HepG2 (cell line): ENCODE measurements around the gene PXMP4. TPM values are rescaled to one million over a fixed set of nuclear protein-coding genes. Genes with fewer than 3 reads are reported as not detected.
A peak's percentile ranks its signal among the peaks of the same experiment; 100 is the strongest.

ENCODE experiments used
- ASH2L ChIP-seq: fragments of 300-600, 200-600 bp; sonication (generic); IDR thresholded peaks from 2 replicates; pipeline ENCODE4 v1.7.0; 2017; ENCODE audit warnings: low read depth, mild to moderate bottlenecking, moderate library complexity, mixed read lengths, low read length; ENCODE audit not compliant: insufficient read length
- CBX2 ChIP-seq, 2 experiments: fragments of 200-600 bp in 1 of 2; sonication (generic); formaldehyde crosslinking in 1 of 2; IDR thresholded peaks; 2 replicates each; pipeline versions ENCODE4 v1.7.0 to v1.8.1; 2018 to 2022; ENCODE audit warnings: low read depth in 2 of 2, low read length in 1 of 2, mild to moderate bottlenecking in 1 of 2, missing genetic modification reagents in 1 of 2
- CSRNP1 ChIP-seq: sonication (generic); formaldehyde crosslinking; IDR thresholded peaks from 2 replicates; pipeline ENCODE4 v1.8.1; 2023; ENCODE audit warnings: mild to moderate bottlenecking, missing genetic modification reagents
- MTA1 ChIP-seq: sonication (generic); formaldehyde crosslinking; IDR thresholded peaks from 2 replicates; pipeline ENCODE4 v1.4.0; 2020; ENCODE audit warnings: missing genetic modification reagents, mild to moderate bottlenecking, borderline replicate concordance
- MXD1 ChIP-seq: sonication (generic); formaldehyde crosslinking; IDR thresholded peaks from 2 replicates; pipeline ENCODE4 v1.4.0; 2020; ENCODE audit warnings: mild to moderate bottlenecking, missing genetic modification reagents
- NFKB2 ChIP-seq: sonication (generic); formaldehyde crosslinking; IDR thresholded peaks from 2 replicates; pipeline ENCODE4 v1.4.0; 2020; ENCODE audit warnings: missing genetic modification reagents, borderline replicate concordance
- NONO ChIP-seq, 2 experiments: fragments of 450-650 bp in 1 of 2; sonication (generic) in 1 of 2; formaldehyde crosslinking in 1 of 2; IDR thresholded peaks in 1 of 2; conservative IDR thresholded peaks in 1 of 2; 2 replicates each; pipeline versions ENCODE4 v1.6.1 to v1.8.0; 2017 to 2022; ENCODE audit warnings: mild to moderate bottlenecking in 1 of 2, missing genetic modification reagents in 1 of 2, moderate library complexity in 1 of 2
- NR2F2 ChIP-seq: IDR thresholded peaks from 2 replicates; pipeline ENCODE4 v1.6.1; 2012; ENCODE audit warnings: low read depth, inconsistent platforms, borderline replicate concordance
- RBFOX2 ChIP-seq: fragments of 200-400 bp; formaldehyde crosslinking; IDR thresholded peaks from 2 replicates; pipeline ENCODE4 v1.6.1; 2017; ENCODE audit warnings: low read depth, mild to moderate bottlenecking, low read length
- RBM39 ChIP-seq: fragments of 200-400 bp; formaldehyde crosslinking; IDR thresholded peaks from one replicate; pipeline ENCODE4 v1.6.1; 2018; ENCODE audit warnings: antibody characterized with exemption, mild to moderate bottlenecking, low read depth, low read length; ENCODE audit not compliant: poor library complexity, severe bottlenecking
- REPIN1 ChIP-seq: sonication (generic); formaldehyde crosslinking; IDR thresholded peaks from 2 replicates; pipeline ENCODE4 v1.8.0; 2022; ENCODE audit warnings: missing genetic modification reagents, low read depth, mild to moderate bottlenecking, borderline replicate concordance
- SALL2 ChIP-seq: sonication (generic); formaldehyde crosslinking; IDR thresholded peaks from 2 replicates; pipeline ENCODE4 v1.8.1; 2023; ENCODE audit warnings: mild to moderate bottlenecking, missing genetic modification reagents, inconsistent platforms
- SOX6 ChIP-seq, 2 experiments: fragments of 450-650 bp in 1 of 2; sonication (generic) in 1 of 2; formaldehyde crosslinking in 1 of 2; IDR thresholded peaks; 2 replicates each; pipeline versions ENCODE4 v1.4.0 to v1.6.1; 2017 to 2020; ENCODE audit warnings: antibody characterized with exemption in 1 of 2, mild to moderate bottlenecking in 1 of 2, missing genetic modification reagents in 1 of 2
- STAG1 ChIP-seq: sonication (generic); formaldehyde crosslinking; IDR thresholded peaks from 2 replicates; pipeline ENCODE4 v1.4.0; 2020; ENCODE audit warnings: missing genetic modification reagents
- THAP7 ChIP-seq: sonication (generic); formaldehyde crosslinking; IDR thresholded peaks from 2 replicates; pipeline ENCODE4 v1.8.1; 2023; ENCODE audit warnings: mild to moderate bottlenecking, missing genetic modification reagents
- YEATS2 ChIP-seq: sonication (generic); formaldehyde crosslinking; IDR thresholded peaks from 2 replicates; pipeline ENCODE4 v1.4.0; 2020; ENCODE audit warnings: missing genetic modification reagents, borderline replicate concordance
- ZBTB7B ChIP-seq: sonication (generic); formaldehyde crosslinking; IDR thresholded peaks from 2 replicates; pipeline ENCODE4 v1.4.0; 2020; ENCODE audit warnings: missing genetic modification reagents
- ZNF292 ChIP-seq: sonication (generic); formaldehyde crosslinking; IDR thresholded peaks from 2 replicates; pipeline ENCODE4 v1.8.1; 2022; ENCODE audit warnings: mild to moderate bottlenecking, low read depth, missing genetic modification reagents, borderline replicate concordance
- ZNF30 ChIP-seq: sonication (generic); formaldehyde crosslinking; IDR thresholded peaks from 2 replicates; pipeline ENCODE4 v1.5.0; 2020; ENCODE audit warnings: mild to moderate bottlenecking, missing genetic modification reagents
- ZNF607 ChIP-seq: sonication (generic); formaldehyde crosslinking; IDR thresholded peaks from 2 replicates; pipeline ENCODE4 v1.5.1; 2020; ENCODE audit warnings: missing genetic modification reagents, mild to moderate bottlenecking, borderline replicate concordance
- ZNF687 ChIP-seq: sonication (generic); formaldehyde crosslinking; IDR thresholded peaks from 2 replicates; pipeline ENCODE4 v1.5.1; 2020; ENCODE audit warnings: mild to moderate bottlenecking, missing genetic modification reagents, moderate library complexity
- polyA plus RNA-seq, 8 experiments: library from polyadenylated mRNA; depleted of rRNA in 3 of 8; stranded (reverse) in 7 of 8; unstranded in 1 of 8; fragments of >200 nt; fragmentation: Illumina TruSeq in 4 of 8; extraction: Trizol in 4 of 8; gene quantifications; 2 replicates each; pipeline versions ENCODE4 v1.2.1 to v1.2.3, GENCODE V29; 2011 to 2016; ENCODE audit warnings: low read depth in 4 of 8, missing spikeins in 1 of 8, mixed read lengths in 1 of 8; ENCODE audit not compliant: insufficient read depth in 1 of 8
- total RNA-seq, 5 experiments: library from RNA; depleted of rRNA; stranded (reverse); fragments of >200 nt; fragmentation: Illumina TruSeq; extraction: Trizol; gene quantifications; 2 replicates each; pipeline ENCODE4 v1.2.3, GENCODE V29; 2016; ENCODE audit warnings: low read depth in 1 of 5

Gene PXMP4
- total and polyA plus RNA-seq, 2 of the 13 experiments (the other 11 are each of a cell fraction or from before 2014, with no cell fraction given) = not detected

DNA sequence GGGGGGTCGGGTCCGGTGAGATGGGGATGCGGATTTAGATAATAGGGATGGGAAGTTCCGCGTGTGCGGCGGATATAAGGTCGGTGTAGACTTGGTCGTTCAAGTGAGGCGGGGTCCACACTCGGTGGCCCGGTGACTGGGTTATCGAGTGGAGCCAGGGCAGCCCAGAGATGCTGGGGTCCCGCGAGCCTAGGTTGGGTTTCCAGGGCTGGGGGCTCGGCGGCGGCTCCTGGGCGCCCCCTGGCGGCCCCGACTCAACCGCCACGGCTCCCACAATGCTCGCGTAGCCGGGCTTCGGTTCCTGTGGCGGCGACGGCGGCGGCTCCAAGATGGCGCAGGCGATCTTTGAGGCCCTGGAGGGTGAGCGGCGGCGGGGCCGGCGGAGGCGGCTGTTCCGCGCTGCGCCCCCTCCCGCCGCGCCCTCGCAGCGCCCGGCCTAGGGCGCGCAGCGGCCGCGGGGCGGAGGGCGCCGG is 11.6 kb upstream of the PXMP4 start, which contains the start of gene ZNF341 (continued):
- TF ChIP-seq ZNF687 (CRISPR knock-in tag) (no peak; the same call in 1 of the 2 replicates), ASH2L (no peak), ZNF292 (CRISPR knock-in tag) (peak; percentile 53; the same call in 1 of the 2 replicates), STAG1 (CRISPR knock-in tag) (peak; percentile 89), ZNF607 (peak; percentile 41; the same call in 1 of the 2 replicates), ZBTB7B (CRISPR knock-in tag) (peak; percentile 92; the same call in 1 of the 2 replicates), CBX2 (IDR thresholded peaks at IDR 0.05; ENCODE audit: low read depth, low read length) (no peak), CBX2 (CRISPR knock-in tag; IDR thresholded peaks at IDR 0.05; ENCODE audit: low read depth) (no peak), SOX6 (IDR thresholded peaks at IDR 0.05) (no peak), SOX6 (CRISPR knock-in tag; IDR thresholded peaks at IDR 0.05) (peak; percentile 51; the same call in 1 of the 2 replicates), NFKB2 (CRISPR knock-in tag) (peak; percentile 88), MXD1 (CRISPR knock-in tag) (no peak), ZNF30 (CRISPR knock-in tag) (no peak), CSRNP1 (CRISPR knock-in tag) (no peak), SALL2 (CRISPR knock-in tag) (no peak), THAP7 (no peak), YEATS2 (peak; percentile 68; the same call in 1 of the 2 replicates), NONO (IDR thresholded peaks at IDR 0.05) (no peak), NONO (CRISPR knock-in tag; conservative IDR thresholded peaks at IDR 0.05) (peak; percentile 60; the same call in 1 of the 2 replicates), RBM39 (peak; percentile 86), REPIN1 (CRISPR knock-in tag) (no peak; the same call in 1 of the 2 replicates), NR2F2 (no peak), RBFOX2 (no peak; the same call in 1 of the 2 replicates), MTA1 (peak; percentile 56)
